CD4-positive, alpha-beta T cell treated with Interleukin-10 for 1 hour (primary cell): ENCODE results near the gene SHMT1.

Experiments
- DNase-seq: peaks from one replicate; pipeline ENCODE4 v3.0.0-alpha.2; 2020

Gene SHMT1

DNA sequence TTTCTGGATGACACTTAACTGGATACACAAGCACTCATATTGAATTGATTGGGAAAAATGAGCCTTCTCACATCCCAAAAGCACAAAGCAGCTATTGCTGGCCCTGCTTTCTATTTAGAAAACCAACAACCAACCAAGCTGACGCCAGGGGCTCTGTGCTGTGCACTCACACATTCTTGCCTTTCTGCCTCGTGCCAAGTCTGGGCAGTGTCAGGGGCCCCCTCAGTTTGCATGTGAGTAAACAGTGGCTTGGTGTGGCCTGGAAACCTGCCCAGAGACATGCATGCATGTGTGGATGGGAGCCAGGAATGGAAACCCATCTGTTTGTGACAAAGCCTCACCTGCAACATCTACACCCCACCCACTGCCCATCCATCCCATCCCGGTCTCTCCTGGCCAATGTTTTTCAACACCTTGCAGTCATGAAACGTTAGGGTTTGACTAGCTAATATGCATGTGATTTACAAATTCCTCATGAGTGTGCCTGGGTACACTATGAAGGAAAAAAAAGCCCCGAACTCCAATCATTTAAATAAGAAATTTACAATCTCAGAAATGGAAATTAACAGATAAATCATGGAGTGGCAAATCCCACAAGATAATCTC, 82.5 kb downstream of the SHMT1 start:
- DNase-seq: no peak

DNA sequence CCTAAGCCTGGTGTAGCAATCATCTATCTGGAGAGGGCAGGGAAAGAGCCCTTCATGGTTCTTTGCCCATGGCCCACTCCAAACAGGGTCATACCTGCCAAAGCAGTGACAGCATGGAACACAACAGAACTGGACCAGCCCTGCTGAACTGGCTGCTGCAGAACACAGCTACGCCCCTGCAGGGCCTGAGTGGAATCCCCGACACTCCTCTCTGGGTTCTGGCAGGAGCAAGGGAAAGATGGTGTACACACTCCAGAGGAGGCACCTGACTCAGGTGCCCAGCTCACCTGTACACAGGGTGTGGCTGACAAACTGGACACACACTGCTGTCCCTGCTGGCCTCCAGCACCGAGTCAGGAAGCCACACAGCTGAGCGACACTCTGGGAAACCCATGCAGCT, 83.1 kb downstream of the SHMT1 start:
- DNase-seq: no peak

DNA sequence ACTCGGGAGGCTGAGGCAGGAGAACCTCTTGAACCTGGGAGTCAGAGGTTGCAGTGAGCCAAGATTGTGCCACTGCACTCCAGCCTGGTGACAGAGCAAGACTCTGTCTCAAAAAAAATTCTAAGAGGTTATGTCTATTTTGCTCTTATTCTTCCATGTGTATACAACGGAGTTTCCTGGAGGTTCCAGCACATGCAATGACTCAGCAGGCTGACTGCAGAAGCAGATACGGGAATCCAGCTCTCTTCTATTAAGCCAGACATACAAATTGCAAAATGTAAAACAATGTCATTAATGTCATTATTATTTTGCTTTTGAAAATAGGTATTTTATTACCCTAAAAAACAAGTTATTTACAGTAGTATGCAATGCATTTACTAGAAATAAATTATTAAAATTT, 84.5 kb downstream of the SHMT1 start:
- DNase-seq: no peak
